Loucy (cell line): ENCODE measurements around the gene EXOC3L2.

Experiments
- EZH2phosphoT487 ChIP-seq: fragments of 200-600 bp; IDR thresholded peaks from 2 replicates; pipeline ENCODE4 v1.6.1; 2018; ENCODE audit warnings: antibody characterized with exemption, mild to moderate bottlenecking, moderate library complexity, borderline replicate concordance
- TF ChIP-seq, protein P1 (sequence below): fragments of 200-600 bp; sonication (generic); conservative IDR thresholded peaks from 2 replicates; pipeline ENCODE4 v1.5.1; 2014; ENCODE audit warnings: mild to moderate bottlenecking, antibody characterized with exemption, low read length

DNA sequence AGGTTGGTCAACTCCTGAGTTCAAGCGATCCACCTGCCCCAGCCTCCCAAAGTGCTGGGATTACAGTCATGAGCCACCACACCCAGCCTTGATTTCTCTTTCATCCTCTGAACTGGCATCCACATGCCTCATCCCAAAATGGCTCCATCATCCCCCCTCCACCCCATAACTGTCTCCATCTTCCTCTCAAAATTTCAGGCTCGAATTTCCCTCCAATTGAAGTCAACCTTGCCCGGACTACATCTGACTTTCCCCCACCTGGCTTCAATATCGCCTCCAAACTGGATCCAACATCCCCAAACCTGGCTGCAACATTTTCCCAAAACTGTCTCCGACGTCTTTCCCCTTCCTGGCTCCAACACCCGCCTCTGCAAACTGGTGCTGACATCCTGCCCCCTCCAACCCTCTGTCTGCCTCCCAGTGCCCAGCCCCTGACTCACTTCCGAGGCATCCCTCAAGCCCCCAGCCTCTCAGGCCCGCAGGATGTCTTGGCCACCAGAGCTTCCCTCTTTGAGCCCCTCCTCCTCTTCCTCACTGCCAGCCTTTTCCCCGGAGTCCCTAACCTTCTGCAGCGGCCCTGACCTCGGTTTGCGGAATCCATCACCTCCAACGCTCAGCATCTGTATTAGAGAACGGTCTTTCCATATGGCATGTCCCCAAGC, 943 bp downstream of the EXOC3L2 start:
- TF ChIP-seq, protein P1, sequence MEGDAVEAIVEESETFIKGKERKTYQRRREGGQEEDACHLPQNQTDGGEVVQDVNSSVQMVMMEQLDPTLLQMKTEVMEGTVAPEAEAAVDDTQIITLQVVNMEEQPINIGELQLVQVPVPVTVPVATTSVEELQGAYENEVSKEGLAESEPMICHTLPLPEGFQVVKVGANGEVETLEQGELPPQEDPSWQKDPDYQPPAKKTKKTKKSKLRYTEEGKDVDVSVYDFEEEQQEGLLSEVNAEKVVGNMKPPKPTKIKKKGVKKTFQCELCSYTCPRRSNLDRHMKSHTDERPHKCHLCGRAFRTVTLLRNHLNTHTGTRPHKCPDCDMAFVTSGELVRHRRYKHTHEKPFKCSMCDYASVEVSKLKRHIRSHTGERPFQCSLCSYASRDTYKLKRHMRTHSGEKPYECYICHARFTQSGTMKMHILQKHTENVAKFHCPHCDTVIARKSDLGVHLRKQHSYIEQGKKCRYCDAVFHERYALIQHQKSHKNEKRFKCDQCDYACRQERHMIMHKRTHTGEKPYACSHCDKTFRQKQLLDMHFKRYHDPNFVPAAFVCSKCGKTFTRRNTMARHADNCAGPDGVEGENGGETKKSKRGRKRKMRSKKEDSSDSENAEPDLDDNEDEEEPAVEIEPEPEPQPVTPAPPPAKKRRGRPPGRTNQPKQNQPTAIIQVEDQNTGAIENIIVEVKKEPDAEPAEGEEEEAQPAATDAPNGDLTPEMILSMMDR, result no peak
- TF ChIP-seq EZH2phosphoT487, result no peak
